ENCODE data around the gene INCENP.
"Not testable (repeated sequence)": the region's sequence is repeated elsewhere in the genome, so short reads cannot be mapped to it uniquely, and the experiment has no call there.

Gene INCENP

DNA sequence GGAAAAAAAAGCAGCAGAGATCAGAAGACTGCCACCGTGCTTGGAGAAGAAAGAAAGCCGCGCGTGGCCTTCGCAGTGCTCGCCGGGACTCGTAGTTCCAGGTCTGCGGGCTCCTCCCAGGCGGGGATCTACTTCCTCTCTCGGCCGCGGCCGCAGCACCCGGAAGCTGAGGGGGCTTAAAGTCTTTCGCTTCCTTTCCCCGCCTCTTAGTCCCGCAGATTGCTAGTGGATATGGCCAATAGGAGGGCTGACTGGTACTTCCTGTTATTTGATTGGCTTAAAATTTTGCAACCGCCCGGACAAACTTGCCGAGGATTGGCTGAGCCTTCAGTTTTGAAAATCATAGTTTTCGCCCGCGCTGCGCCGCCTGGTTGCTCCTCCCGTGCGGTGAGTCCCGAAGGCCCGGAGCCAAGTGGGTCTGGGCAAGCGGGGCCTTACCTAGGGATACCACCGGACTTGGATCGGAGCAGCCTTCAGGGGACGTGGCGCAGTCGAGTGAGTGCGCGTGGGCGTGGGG, at the start of gene INCENP:
Gene INCENP (plus strand): TSS at position 343 of the 517 bp plus-strand sequence. CDS start 4,151 bp downstream, outside the sequence.
- DNase-seq (ENCODE audit: low spot score) = peak; percentile 99

DNA sequence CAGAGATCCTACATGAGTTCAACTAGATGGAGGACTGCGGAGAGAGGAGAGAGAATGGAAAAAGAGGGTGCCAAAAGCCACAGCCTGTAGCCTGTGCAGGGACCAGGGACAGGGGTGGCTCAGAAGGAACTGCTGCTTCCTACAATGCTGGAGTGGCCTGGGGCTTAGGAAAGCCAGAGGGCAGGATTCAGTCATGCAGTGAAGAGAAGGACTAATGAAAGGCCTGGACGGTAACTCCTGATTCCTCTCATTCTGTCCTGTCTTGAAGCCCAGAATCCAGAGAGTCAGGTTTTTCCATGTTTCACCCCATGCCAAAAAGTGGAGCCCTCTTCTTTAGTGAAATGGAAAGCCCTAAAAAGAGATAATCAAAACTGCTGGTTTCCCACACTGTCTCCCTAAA, 48.4 kb upstream of the INCENP start:
- no peak for DNase-seq (ENCODE audit: low spot score)

DNA sequence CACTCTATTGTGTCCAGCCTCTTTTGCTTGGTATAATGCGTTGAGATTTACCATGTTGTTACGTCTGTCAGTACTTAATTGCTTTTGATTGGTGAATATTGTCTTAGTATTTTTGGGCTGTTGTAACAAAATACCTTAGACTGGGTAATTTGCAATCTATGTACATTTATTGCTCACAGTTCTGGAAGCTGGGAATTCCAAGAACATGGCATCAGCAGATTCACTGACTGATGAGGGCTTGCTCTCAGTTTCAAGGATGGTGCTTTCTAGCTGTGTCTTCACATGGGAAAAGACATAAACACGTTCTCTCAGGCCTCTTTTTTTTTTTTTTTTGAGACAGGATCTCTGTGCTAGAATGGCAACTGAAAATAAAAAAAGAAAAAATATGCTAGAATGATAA, 46.7 kb upstream of the INCENP start:
- no peak for DNase-seq (ENCODE audit: low spot score)

DNA sequence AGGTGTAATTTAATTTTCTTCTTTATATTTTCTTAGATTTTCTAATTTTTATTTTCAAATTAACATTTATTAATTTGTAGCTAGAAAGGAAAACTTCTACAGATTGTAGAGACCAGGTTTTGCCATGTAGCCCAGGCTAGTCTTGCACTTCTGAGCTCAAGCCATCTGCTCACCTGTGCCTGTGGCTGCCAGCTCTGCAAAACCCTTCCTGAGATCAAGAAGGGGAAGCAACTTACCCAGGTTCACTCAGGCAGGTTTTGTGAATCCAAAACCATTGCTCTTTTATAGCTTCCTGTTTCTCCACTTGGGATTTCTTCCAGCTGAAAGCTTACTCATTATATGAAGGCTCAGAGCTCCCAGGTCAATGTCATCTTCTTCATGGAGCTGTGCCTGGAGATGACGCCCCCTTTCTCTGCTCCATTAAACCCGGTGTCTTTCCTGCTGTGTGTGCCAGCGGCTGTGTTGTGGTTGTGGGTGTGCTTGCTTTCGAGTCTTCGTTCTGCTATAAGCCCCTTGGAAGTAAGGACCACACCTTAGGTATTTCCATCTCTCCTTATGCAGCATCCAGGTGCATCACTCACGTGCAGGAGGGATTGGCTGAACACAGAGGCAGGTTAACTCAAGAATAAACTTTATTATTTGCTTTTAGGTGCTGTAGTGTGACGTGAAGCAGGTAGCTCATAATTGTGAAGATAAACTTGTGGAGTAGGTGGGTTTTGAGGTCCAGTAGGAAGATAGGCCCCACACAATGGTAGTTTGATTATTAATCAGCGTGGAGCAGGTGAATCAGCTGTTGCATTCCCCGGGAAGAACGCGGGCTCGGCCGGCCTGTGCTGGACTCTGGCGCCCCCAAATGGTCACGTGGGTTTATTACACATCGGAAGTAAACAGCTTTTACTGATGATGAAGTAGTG, 42.2 kb upstream of the INCENP start:
- DNase-seq (ENCODE audit: low spot score) = peak; percentile 80

DNA sequence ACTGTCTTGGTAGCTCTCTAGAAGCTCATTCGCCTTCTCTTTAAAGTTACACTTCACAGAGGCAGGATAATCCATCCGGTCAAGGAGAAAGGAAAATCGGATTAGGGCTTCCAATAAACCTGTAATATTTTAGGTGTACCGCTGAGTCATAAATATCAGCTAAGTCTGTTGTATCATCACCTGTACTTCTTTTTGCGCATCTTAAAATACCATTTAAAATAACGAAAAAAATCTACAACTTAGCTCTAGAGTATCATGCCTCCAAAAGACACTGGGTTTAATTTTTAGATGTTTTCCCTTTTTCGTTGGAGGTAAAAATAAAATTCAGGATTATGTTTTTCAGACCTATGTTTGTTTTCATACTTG, 41.5 kb upstream of the INCENP start:
- DNase-seq (ENCODE audit: low spot score) = no peak

DNA sequence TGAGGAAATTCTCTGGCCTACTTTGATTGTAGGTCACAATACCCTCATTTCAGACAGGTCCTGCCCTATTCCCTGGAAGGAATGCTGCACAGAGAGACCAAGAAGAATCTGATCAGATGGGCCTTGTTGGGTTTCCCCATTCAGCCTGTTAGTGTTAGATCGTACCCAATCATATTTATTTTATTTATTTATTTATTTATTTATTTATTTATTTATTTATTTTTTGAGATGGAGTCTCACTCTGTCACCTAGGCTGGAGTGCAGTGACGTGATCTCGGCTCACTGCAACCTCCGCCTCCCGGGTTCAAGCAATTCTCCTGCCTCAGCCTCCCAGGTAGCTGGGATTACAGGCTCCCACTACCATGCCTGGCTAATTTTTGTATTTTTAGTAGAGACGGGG, 39.0 kb upstream of the INCENP start:
- not testable (repeated sequence) for DNase-seq (ENCODE audit: low spot score)

DNA sequence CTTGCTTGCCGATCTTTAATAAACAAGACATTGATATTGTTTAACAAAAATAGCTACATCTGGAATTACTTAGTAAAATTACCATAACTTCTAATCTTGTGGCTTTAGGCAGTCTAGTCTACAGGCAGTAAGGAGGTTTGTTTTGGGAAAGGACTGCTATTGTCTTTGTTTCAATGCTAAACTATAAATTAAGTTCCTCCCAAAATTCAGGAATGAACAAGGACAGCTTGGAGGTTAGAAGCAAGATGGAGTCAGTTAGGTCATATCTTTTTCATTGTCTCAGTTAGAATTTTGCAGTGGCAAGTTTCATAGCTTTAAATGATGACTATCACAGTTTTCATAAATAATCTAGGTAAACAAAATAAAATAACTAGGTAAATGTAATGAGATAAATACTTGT, 36.1 kb upstream of the INCENP start:
- no peak for DNase-seq (ENCODE audit: low spot score)

DNA sequence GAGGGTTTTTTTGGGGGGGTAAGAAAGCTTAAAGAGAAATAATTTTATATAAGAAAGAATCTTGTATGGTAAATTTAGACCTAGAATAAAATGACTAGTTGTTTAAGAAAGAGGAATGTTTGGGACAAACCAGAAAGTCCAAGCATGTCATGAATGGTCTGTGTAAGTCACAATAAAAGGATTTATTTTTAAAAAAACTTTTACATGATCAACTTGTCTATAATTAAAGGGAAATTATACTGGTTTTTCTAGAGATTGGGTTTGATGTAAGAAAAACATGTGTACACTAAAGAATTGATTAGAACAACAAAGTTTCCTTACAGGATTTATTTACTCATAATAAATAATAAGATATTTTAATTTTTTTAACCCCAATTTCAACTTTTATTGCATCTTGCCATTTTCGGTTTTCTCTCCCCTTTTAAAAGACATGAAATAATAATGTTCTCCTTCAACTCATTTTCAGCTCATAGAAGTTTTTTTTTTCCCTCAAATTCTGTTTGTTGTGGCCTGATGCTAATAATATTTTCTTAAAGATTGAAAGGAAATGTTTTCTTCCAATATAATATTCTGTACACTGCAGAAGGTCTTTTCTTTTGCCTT, 35.4 kb upstream of the INCENP start:
- DNase-seq (ENCODE audit: low spot score) = no peak

DNA sequence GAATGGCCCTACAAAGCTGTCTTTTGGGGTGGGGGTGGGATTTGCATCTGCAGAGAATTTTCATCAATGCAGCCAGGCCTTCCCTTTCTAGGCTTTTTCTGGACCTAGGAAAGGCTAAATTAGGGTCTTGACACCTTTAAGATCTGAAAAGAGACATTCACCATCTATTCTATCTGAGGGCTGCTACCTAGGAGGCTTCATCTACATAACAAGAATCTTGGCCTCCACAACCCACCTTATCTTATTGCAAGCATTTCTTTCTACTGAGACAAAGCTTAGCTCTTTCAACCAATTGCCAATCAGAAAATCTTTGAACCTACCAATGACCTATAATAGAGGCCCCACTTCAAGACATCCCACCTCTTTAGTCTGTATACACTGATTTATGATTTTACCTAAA, 20.7 kb upstream of the INCENP start:
- no peak for DNase-seq (ENCODE audit: low spot score)

DNA sequence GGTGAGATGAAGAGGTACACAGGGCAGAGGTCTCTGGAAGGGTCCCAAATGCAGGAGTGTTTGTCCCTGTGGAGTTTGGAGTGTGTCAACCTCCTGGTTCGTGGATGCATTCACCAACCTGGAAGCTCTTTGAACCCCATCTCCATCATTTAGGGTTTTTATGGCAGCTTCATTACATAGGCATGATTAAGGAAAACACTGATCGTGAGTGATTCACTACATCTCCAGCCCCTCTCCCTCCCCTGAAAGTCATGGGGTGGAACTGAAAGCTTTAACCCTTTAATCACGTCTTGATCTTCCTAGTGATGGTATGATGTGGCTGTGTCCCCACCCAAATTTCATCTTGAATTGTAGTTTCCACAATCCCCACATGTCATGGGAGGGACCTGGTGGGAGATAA, 19.8 kb upstream of the INCENP start:
- DNase-seq (ENCODE audit: low spot score) = no peak

DNA sequence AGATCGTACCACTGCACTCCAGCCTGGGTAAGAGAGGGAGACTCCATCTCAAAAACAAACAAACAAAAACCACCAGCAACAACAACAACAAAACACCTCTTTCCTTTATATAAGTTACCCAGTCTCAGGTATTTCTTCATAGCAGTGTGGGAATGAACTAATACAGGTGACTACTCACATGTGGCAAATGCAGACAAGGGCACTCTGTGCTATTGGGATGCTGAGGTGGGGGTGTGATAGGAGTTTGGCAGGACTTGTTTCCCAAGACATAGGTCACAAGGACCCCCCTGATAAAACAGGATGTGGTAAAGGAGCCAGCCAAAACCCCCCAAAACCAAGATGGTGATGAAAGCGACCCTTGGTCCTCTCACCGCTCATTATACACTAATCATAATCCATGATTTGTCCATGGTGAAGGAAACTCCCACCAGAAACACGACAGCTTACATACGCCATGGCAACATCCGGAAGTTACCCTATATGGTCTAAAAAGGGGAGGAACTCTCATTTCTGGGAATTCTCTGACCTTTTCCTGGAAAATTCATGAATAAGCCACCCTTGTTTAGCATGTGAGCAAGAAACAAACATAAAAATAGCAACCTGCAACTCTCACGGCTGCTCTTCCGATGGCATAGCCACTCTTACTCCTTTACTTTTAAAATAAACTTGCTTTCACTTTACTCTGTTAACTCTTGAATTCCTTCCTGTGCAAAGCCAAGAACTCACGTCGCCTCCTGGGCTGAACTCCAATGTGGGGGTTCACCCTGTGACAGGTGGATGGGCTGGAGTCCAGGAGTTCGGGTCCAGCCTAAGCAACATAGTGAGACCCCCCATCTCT, 18.8 kb upstream of the INCENP start:
- DNase-seq (ENCODE audit: low spot score) = no peak

DNA sequence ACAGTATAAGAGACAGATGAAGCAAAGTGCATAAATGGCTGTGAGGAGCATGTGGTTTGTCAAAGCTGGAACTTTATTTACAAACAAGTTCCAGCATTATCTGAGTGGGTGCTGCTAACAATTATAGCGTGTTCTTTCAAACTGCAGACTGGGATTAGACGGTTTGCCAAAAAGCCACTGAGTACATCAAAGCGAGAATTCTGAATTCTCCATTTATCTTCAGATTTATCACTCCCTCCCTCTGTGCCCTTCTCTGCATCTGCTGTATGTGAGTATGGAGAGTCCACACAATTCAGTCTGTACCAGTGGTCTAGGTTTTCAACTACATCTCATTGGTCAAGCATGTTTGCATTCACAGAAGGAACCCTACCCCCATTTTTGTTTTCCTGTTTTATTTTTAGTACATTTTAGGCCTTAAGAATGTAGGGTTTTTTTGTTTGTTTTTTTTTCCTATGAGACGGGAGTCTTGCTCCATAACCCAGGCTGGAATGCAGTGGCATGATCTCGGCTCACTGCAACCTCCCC, 18.1 kb upstream of the INCENP start:
- DNase-seq (ENCODE audit: low spot score) = no peak

DNA sequence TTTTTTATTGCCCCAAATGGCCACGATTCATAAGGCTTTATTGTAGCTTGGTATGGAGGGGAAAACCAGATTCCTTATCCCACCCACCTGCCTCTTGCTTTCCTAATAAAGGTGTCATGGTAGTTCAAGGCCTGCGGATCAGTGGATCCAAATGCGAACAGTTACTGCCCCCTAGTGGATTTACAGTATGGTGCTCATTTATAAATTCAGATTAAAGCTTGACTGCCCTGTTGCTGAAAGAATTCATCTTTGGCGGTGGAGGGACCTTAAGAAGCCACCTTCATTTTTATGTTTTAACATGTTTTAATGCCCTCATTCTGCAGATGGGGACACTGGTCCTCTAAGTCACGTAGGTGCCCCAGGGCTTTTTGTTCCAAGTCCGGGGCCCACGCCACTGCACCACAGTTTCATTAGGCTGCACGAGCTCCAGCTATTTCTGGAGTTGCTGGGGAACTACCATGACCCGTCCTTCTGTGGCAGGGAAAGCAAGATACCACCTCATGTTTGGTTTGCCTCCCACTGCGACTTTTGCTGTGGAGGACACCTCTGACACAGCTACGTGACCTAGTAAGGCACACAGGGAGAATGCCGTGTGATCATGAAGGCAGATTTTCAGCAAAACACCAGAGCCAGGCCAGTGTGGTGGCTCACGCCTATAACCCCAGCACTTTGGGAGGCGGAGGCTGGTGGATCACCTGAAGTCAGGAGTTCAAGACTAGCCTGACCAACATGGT, 15.6 kb upstream of the INCENP start:
- peak; percentile 60 for DNase-seq (ENCODE audit: low spot score)

DNA sequence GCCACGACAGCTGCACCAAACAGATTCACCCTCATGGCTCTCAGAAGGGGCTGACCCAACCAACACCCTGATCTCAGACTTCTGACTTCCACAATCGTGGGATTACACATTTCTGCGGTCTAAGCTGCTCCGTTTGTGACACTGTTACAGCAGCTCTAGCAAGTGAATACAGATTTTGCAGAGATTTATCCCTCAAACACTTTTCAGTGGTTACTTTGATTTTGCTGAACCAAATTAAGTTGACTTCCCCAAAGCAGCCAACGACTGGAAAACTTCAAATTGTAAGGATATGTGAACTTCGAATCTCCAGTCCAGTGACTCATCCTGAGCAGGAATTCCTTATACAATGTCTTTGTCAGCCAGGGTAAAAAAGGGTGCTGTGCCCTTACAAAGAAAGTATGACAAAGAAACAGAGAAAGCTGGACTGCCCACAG, 14.8 kb upstream of the INCENP start:
- no peak for DNase-seq (ENCODE audit: low spot score)

DNA sequence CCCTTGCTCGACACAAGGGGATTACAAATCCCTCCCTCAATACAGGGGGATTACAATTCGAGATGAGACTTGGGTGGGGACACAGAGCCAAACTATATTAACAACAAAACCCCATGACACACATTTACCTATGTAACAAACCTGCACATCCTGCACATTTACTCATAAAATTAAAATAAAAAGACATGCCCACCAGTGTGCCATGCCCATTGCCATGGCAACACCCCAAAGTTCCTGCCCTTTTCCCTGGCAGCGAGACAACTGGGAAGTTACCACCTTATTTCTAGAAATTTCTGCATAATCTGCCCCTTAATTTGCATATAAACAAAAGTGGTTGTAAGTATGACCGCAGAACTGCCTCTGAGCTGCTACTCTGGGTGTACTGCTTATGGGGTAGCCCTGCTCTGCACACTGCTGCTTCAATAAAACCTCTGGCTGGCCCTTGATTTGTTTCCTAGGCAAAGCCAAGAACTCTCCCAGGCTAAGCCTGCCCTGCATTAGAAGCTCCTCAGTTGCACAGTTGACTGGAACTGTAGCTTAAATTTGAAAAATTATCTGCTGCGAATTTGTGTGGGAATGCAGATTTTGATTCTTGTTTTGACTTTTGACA, 8.6 kb upstream of the INCENP start:
- no peak for DNase-seq (ENCODE audit: low spot score)

DNA sequence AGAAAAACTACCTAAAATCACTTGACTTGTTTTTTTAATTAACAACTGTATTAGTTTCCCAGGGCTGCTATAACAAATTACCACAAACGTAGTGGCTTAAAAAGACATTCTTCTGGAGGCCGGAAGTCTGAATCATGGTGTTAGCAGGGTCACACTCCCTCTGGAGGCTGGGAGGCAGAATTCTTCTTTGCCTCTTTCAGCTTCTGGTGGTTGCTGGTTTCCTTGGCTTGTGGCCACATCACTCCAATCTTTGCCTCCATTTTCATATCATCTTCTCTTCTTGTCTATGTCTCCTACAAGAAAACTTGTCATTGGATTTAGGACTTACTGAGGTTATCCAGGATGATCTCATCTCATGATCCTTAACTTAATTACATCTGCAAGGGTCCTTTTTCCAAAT, 7.4 kb upstream of the INCENP start:
- no peak for DNase-seq (ENCODE audit: low spot score)

DNA sequence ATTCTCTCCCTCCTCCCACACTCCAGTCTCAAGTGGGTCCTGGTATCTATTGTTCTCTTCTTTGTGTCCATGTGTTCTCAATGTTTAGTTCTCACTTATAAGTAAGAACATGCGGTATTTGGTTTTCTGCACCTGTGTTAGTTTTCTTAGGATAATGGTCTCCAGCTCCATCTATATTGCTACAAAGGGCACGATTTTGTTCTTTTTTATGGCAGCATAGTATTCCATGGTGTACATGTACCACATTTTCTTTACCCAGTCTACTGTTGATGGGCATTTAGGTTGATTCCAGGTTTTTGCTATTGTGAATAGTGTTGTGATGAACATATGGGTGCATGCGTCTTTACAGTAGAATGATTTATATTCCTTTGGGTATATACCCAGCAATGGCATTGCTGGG, 4.2 kb upstream of the INCENP start:
- DNase-seq (ENCODE audit: low spot score) = no peak

DNA sequence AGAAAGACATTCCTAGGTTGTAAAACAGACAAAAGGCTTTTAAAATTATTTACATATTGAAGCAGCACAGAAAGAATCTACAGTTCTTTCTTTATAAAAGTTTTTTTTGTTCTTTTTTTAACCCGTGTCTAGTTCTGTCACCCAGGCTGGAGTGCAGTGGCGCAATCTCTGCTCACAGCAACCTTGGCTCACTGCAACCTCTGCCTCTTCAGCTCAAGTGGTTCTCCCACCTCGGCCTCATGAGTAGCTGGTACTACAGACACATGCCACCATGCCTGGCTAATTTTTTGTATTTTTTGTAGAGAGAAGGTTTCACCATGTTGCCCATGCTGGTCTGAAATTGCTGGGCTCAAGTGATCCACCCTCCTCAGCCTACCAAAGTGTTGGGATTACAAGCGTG, 3.8 kb upstream of the INCENP start:
- no peak for DNase-seq (ENCODE audit: low spot score)

DNA sequence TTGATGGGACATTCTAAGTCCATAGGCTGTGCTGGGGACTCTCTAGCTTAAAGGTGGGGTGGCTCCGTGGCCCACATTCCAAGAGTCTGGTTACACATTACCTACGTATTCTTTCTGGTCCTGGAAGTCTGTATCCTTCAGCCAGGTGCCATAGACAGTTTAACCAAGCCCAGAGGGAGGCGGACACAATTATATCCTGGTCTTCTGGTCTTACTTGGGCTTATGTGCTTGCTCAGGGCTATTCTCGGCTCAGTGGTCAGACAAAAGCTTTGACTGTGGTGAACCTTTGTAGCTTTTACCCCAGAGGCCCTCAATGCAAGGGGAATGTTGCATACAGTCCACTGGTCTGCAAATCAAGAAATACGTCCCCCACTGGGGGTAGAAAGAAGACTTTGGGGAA, 3.4 kb upstream of the INCENP start:
- no peak for DNase-seq (ENCODE audit: low spot score)

DNA sequence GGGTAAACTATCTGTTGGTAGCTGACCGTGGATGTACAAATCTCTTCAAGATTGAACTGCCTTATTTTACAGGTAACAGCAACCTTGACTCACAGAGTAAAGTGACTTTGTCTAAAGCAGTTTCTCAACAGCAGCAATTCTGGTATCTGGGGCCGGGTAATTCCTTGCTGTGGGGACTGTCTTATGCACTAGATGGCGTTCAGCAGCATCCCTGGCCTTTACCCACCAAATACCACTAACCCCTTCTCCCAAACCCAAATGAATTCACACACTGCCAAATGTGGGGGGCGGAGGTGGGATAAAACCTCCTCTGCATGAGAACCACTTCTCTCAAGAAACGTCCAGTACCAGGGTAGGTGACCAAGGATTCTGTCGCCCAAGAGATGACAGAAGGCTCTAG, 1.7 kb upstream of the INCENP start:
- DNase-seq (ENCODE audit: low spot score) = no peak
